ENCODE results near the gene OR2T27. TPM values are rescaled to one million over a fixed set of nuclear protein-coding genes. Genes with fewer than 3 reads are reported as not detected.
"Not testable (repeated sequence)": the region's sequence is repeated elsewhere in the genome, so short reads cannot be mapped to it uniquely, and the experiment has no call there.

Gene OR2T27
- polyA plus RNA-seq, 4 donors, result not detected

DNA sequence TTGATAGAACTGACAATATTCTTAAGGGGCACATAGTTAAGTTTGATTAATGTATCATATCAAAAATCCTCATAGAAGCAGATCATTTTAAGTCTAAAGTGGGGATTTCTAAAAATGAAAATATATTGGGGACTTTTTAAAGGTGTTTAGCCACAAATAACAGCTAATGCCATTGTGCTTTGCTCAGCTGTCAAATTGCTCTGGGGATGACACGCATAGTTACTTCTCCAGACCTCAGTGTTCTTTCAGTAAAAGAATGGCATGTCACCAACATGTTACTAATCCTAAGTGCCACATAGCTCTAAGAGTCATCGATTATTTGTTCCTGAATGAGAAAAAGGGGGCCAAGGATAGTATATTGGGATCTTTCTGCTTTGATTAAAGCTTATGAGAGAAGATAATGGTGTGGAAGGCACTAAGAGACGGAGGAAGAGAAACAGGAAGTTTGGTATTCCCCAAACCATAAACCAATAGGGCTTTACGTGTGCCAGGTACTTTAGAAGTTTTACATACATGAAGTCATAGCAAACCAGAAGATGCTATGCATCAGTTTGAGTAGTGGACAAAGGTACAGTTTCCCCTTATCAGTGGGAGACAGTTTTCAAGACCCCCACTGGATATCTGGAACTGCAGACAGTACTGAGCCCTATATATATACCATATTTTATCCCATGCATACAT, 12.2 kb downstream of the OR2T27 start:
- not testable (repeated sequence) for DNase-seq (ENCODE audit: low read depth in 4 of 4, low spot score in 3 of 4)

DNA sequence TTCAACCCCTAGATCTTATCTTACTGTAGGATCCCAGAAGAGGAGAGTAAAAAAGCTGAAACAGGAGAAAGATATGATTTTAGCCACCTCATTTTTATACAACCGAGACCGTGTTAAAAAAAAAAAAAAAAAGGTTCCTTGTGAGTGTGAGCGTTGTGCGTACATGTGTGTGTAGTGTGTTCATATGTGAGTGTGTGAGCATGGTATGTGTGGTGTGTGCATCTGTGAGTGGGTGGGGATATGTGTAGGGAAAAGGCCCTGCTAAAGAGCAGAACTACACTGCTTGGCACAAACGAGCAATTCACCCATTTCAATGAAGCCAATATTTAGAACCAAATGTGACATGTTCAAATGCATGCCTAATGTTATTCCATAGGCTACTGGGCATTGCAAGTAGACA, 13.7 kb downstream of the OR2T27 start:
- DNase-seq (ENCODE audit: low read depth in 4 of 4, low spot score in 3 of 4), result not testable (repeated sequence)

DNA sequence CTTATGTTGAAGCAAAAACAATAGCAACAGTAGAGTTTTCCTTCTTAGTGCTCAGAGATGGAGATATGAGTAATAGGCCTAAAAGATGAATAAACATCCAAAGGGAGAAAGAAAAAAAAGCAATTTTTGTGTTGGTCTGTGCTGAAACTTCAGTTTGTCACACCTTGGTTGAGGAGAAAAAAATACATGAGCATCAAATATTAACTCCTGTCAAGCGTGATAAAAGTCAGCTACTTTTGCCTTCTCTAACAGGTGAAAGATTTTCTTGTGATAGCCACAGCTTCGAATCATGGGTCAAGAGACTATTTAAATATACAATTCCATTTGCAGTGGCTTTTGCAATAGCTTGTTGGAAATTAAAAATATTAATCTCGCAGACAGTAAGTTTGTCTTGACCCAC, 14.4 kb downstream of the OR2T27 start:
- not testable (repeated sequence) for DNase-seq (ENCODE audit: low read depth in 4 of 4, low spot score in 3 of 4)

DNA sequence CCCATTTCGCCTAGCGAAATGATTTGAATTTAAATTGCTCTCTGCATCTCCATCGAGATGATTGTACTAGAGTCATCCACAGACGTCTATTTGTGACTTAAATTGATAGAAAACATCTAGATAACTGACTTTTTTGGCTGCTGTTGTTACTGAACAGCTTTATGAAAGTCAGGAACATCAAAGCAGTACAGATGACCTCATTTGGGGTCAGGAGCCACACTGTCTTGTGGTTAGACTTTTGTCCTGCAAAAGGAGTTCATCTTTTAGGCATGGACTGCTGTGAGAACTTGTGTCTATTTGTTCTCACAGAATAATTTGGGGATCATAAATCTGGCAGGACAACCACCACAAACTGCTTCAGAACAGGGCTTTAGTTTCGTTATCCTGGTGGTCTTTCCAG, 15.7 kb downstream of the OR2T27 start:
- DNase-seq (ENCODE audit: low read depth in 4 of 4, low spot score in 3 of 4), result not testable (repeated sequence)

DNA sequence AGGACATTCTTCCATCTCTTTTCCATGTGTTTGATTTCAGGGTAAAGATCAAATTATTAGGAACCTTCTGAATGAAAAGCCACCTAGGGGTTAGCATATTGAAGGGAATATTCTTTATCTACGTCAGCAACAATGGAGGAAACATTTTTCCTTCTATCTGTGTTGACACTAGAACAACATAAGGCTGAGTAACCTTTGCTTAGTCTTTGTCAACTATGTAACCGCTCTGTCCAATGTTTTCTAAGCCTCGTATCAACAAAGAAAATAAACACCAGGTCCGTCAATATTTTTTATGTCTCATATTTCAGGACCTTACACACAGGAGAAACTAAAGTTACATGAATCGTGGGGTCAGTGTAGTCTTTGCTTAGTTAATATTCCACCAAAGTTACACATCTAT, 18.7 kb downstream of the OR2T27 start:
- not testable (repeated sequence) for DNase-seq (ENCODE audit: low read depth in 4 of 4, low spot score in 3 of 4)

DNA sequence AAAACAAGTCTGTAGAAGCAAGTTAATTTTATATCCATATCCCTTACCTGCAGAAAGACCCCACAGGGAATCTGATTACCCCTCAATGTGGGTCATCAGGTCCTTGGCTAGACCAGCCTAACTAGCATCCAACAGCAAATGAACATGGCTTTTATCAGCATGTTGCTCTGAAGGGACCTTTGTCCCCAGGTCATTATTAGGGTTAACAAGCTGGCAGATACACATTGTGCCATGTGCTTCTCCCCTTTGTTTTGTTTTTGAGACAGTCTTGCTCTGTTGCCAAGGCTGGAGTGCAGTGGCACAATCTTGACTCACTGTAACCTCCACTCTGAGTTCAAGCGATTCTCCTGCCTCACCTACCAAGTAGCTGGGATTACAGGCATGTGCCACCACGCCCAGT, 20.3 kb downstream of the OR2T27 start, which contains the start of gene OR2T11:
Gene OR2T11 (minus strand): TSS at position 101 of the 400 bp plus-strand sequence. CDS start 7,963 bp downstream, outside the sequence.
- DNase-seq (ENCODE audit: low read depth in 4 of 4, low spot score in 3 of 4), result not testable (repeated sequence)

DNA sequence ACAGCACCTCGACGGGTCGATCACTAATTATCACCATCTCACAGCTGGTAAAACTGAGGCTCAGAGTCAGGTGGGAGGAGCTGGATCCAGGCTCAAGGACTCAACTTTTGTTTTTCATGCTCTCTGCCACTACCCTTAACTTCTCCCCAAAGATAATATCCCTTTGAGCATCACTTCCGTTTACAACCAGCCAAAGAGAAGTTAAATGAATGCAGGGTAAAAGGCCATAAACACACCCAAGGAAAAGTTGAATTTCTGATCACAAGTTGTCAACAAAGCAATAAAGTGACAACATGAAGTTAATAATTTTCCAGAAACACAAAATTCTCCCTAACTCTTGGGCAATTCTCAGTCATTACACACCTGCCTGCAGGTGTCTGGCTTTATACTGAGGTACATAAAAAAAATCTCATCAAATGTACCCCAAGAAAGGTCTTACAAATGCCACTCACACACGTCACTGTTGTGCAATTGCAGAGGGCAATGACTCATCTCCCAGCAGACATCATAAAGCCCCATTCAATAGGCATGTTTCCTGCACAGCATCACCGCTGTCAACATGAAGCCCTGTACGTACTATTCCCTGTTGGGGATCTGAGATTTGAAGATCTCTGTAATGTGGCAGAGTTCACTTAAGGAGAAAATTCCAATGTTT, 23.8 kb downstream of the OR2T27 start:
- no peak for DNase-seq (ENCODE audit: low read depth in 4 of 4, low spot score in 3 of 4)

DNA sequence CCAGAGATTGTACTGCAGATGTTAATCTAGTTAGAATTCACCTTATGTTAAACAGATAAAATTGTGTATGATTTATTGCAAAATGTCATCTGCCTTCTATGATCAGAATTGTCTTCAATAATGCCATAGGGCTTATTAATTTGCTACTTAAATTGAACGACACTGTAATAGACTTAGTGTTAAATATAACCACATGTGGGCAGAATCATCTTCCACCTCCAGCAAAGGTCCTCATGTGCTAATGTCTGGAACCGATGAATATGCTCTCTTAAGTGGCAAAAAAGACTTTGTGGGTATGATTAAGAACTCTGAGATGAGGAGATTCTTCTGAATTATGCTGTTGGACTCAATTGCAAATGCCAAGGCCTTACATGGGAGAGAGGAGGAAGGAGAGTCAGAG, 24.8 kb downstream of the OR2T27 start:
- no peak for DNase-seq (ENCODE audit: low read depth in 4 of 4, low spot score in 3 of 4)

DNA sequence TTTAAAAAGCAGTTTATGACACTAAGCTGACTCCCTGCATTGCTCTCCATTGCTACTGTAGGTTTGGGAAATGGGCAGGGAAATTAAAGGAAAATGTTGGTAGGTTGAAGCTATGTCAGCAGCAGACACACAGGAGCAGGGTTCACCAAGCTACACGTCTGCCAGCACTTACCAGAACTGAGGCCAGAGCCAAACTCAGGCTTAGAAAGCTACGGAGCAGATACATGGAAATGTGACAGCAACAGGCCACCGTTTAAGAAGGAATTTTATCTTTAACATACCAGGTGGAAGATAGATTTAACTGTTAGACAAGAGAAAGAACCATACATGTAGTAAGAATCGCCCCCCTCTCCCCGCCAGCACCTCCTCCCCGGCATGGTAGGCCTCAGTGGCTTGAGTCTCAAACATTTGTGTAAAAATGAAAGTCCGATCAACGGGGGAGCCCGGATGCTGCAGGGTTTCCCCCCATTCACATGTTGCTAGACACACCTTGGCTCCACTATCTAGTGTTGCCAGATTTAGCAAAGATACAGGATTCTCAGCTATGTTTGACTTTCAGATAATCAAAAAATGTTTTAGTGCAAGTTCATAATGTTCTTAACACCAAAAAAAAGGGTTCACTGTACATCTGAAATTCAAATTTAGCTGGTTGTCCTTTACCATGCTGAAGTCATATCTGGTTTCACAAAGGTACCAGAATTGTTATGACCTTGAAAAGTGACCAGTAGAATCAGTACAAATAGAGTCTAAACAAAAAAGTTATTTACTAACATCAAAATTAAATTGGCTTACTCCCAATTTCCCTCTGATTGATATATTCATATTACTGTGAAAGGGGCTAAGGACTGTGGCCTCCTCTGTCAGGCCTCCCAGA, 27.1 kb downstream of the OR2T27 start:
- no peak for DNase-seq (ENCODE audit: low read depth in 4 of 4, low spot score in 3 of 4)

DNA sequence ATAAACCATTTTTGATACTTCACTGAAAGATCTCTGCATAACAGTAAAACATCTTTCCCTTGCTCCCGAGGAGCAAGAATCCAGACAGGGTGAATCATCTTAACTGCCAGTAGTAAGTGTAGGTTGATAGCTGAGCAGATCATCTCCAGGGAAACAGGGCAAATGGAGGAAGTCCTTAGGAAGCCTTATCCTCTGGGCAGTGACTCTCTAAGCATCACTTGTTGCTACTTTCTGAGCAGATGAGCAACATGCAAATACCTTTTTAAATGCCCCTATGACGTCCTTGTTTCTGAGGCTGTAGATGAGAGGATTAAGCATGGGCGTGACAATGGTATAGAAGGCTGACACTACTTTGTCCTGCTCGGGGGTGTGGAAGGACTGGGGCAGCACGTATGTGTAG, 29.4 kb downstream of the OR2T27 start:
- no peak for DNase-seq (ENCODE audit: low read depth in 4 of 4, low spot score in 3 of 4)

DNA sequence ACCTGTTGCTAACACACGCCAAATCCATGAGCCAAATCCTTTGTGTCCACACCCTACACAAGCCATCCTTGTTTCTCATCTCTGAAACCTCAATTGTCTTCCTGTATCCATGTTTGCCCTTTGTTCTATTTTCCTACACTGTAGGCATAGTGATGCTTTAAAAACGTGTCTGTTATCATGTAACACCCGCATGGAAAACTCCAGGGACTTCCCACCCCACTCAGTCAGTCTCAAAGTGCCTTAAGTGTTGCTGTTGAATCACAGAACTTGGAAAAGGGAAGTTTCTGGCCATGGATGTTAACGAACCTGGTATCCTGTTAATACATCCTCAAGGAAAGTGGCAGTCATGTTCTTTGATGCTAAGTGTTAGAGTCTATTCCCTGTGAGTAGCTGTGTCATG, 30.2 kb downstream of the OR2T27 start:
- DNase-seq (ENCODE audit: low read depth in 4 of 4, low spot score in 3 of 4), result no peak

DNA sequence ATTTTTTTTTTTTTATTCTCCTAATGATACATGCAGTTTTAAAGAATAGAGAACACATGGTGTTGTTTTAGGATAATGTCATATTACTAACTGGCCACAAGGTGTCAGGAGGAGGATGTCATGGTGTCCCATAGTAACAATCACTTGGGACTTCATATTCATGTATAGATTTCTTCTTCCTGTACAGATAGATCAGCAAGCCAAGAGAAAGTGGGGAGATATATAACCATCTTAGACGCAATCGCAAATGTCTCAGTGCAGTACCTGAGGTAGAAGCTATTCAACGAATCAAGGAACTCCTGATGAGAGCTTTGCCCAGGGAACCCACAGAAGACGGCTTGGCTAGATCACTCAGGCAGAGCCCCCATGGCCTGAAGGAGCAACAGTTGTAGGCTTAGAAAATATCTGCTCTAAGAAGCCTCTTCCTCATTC, 32.7 kb downstream of the OR2T27 start:
- peak in 2 of 4 donors; percentile 1 to 10 for DNase-seq (ENCODE audit: low read depth in 4 of 4, low spot score in 3 of 4)

DNA sequence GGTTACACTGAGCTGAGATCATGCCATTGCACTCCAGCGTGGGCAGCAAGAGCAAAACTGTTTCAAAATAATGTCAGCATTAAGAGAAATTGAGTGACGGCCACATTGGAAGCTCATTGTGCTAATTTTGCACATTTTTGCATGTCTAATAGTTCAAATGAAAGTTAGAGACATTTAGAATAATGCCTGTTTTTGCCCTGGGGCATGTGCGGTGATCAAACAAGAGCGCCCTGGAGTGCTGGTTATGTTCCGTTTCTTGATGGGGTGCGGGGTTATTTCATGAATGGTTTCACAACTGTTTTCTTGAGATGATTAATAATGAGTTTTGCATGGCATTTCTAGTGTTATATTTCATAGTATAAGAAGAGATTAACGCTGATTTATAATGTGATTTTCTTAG, 33.6 kb downstream of the OR2T27 start:
- DNase-seq (ENCODE audit: low read depth in 4 of 4, low spot score in 3 of 4), result no peak

DNA sequence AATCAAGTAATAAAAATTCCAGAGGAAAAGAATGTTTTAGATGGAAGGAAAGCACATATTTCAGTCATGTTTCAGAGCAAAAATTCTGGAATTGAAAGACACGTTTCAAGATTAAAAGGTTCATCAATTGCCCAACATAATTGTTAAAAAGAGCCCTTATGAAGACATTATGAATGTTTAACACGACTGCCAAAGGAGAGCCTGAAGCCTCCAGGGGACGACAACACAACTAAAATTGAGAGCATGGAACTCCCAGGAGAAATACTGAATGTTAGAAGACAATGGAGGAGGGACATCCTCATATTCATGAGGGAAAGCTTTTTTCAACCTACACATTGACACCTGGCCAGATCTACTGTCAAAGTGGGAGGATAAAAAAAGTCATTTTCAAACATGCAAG, 36.5 kb downstream of the OR2T27 start:
- peak in 2 of 4 donors; percentile 5 to 18 for DNase-seq (ENCODE audit: low read depth in 4 of 4, low spot score in 3 of 4)

DNA sequence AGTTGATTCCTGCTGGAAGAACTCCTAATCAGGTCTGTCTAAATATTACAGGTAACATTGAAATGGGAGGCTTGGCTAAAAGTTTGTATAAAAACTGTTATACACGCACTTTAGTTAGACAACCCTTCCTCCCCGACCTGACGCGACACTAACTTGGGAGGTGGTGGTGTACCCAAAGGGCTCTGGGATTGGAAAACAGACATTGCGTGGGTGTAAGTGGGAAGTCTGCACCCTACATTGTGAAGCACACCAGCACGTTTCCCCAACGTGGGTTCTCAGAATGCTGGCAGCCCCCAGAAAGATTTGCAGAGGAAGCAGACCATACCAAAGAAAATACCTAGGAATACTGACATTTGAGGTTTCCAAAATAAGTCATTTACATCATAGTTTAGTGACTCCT, 37.2 kb downstream of the OR2T27 start:
- DNase-seq (ENCODE audit: low read depth in 4 of 4, low spot score in 3 of 4), result no peak

DNA sequence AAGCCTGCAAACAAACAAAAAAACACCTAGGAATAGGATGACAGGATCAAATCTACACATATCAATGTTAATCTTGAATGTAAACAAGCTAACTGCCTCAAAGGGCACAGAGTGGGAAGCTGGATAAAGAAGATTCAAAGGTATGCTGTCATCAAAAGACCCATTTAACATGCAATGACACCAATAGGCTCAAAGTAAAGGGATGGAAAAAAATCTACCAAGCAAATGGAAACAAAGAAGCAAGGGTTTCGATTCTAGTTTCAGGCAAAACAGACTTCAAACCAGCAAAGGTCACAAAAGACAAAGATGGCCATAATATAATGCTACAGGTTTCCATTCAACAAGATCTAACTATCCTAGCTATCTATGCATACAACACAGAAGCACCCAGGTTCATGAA, 41.6 kb downstream of the OR2T27 start:
- no peak for DNase-seq (ENCODE audit: low read depth in 4 of 4, low spot score in 3 of 4)

DNA sequence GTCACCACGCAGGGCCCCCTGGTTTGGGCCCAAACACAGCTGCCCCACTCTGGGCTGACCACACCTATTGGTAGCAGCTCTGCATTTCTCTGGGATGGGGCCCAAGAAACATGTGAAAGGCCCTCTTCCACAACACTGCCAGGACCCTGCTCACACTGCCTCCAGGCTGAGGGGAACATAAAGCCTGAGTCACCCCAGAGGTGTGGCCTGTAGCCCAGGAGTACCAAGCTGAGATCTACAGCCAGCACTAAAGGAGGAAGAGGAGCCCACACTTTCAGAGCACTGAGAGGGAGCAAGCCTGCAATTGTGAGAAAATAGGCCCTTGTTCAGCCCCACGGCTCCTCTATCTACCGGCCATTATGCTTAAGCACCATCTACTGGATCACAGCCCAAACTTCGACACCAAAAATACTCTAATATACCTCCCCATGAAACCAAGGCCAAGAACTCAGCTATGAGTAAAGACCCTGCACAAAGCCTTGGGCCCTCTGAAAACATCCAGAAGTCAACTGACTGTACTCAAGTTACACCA, 43.4 kb downstream of the OR2T27 start:
- DNase-seq (ENCODE audit: low read depth in 4 of 4, low spot score in 3 of 4), result no peak

DNA sequence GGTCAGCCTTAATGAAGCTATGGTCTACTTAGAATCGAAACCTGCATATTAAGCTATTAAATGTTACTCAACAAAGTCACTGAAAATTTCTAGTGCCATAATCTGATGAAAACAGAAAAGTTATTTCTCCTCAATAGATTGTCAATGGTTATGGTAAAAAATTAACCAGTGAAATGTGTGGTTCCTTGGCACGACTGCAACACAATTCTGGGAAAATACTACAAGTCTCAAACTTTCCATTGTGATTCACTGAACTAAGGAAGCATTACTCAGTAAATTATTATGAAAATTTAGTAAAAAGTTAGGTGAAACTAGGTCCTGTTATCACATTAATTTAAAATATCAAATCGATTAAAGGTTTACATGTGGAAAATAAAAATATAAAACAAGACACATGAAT, 45.0 kb downstream of the OR2T27 start:
- no peak for DNase-seq (ENCODE audit: low read depth in 4 of 4, low spot score in 3 of 4)

Measured in right renal pelvis (tissue), 4 donors.